ENCODE data around the gene SULT4A1. TPM values are rescaled to one million over a fixed set of nuclear protein-coding genes. Genes with fewer than 3 reads are reported as not detected.

The SULT4A1 gene
- total and polyA plus RNA-seq, 2 experiments from 2014 or later, result 1.1 to 2.8 TPM

GRCh38 chr22:43800970-43801369 is 61.3 kb downstream of the SULT4A1 start:
- H3K9me2 ChIP-seq (replicated peaks; ENCODE audit: insufficient read depth), result no peaks in the 10 kb centered on the region
- no peak overlapping the region for H3K4me2 ChIP-seq

GRCh38 chr22:43798492-43798891 is 63.8 kb downstream of the SULT4A1 start:
- H3K4me2 ChIP-seq, result no peak overlapping the region
- DNase-seq (ENCODE audit: low spot score), result no peak
- H3K27me3 ChIP-seq, result no peaks in the 10 kb centered on the region
- no peaks in the 10 kb centered on the region for H3K9me2 ChIP-seq (replicated peaks; ENCODE audit: insufficient read depth)
- no peak overlapping the region for H3K27ac ChIP-seq
- peaks cover 15% of the 10 kb centered on the region for H3K9me3 ChIP-seq (ENCODE audit: low read depth)
- H4K20me1 ChIP-seq (ENCODE audit: insufficient read depth, poor library complexity, severe bottlenecking), result no peaks in the 10 kb centered on the region
- no peak overlapping the region for H2AFZ ChIP-seq
- 93% methylated on average over 5 of the region's 5 CpGs for WGBS (ENCODE audit: low lambda C conversion rate, missing lambda C conversion rate)
- H3K4me3 ChIP-seq, result no peak overlapping the region
- no peaks in the 10 kb centered on the region for H3K79me2 ChIP-seq
- no peaks in the 10 kb centered on the region for H3K4me1 ChIP-seq (ENCODE audit: insufficient read depth)
- TF ChIP-seq EZH2phosphoT487 (IDR thresholded peaks at IDR 0.05; ENCODE audit: low read depth, severe bottlenecking, unreplicated experiment) (no peak), EZH2 (IDR thresholded peaks at IDR 0.05; ENCODE audit: borderline replicate concordance) (no peak), CTCF (IDR thresholded peaks at IDR 0.05; ENCODE audit: poor library complexity) (no peak)
- no peaks in the 10 kb centered on the region for H3K36me3 ChIP-seq (replicated peaks; ENCODE audit: insufficient read depth, low read depth)

More at GRCh38 chr22:43800970-43801369, 61.3 kb downstream of the SULT4A1 start:
- Histone ChIP-seq H3K9me3 (ENCODE audit: low read depth) (peaks cover 15% of the 10 kb centered on the region), H3K27me3 (no peaks in the 10 kb centered on the region), H4K20me1 (ENCODE audit: insufficient read depth, poor library complexity, severe bottlenecking) (no peaks in the 10 kb centered on the region), H3K4me3 (no peak overlapping the region), H3K36me3 (replicated peaks; ENCODE audit: insufficient read depth, low read depth) (no peaks in the 10 kb centered on the region), H2AFZ (no peak overlapping the region), H3K4me1 (ENCODE audit: insufficient read depth) (no peaks in the 10 kb centered on the region), H3K27ac (no peak overlapping the region), H3K79me2 (no peaks in the 10 kb centered on the region)
- 87% methylated on average over 1 of the region's 1 CpG for WGBS (ENCODE audit: low lambda C conversion rate, missing lambda C conversion rate)
- TF ChIP-seq EZH2 (IDR thresholded peaks at IDR 0.05; ENCODE audit: borderline replicate concordance) (no peak), CTCF (IDR thresholded peaks at IDR 0.05; ENCODE audit: poor library complexity) (no peak), EZH2phosphoT487 (IDR thresholded peaks at IDR 0.05; ENCODE audit: low read depth, severe bottlenecking, unreplicated experiment) (no peak)
- no peak for DNase-seq (ENCODE audit: low spot score)

- Histone ChIP-seq H3K4me2 (peak overlapping the region; percentile 45), H3K27ac (no peak overlapping the region), H3K9me2 (replicated peaks; ENCODE audit: insufficient read depth) (no peaks in the 10 kb centered on the region), H3K27me3 (no peaks in the 10 kb centered on the region), H3K79me2 (no peaks in the 10 kb centered on the region), H3K4me3 (no peak overlapping the region), H4K20me1 (ENCODE audit: insufficient read depth, poor library complexity, severe bottlenecking) (no peaks in the 10 kb centered on the region), H2AFZ (no peak overlapping the region), H3K36me3 (replicated peaks; ENCODE audit: insufficient read depth, low read depth) (no peaks in the 10 kb centered on the region), H3K4me1 (ENCODE audit: insufficient read depth) (no peaks in the 10 kb centered on the region), H3K9me3 (ENCODE audit: low read depth) (peaks cover 14% of the 10 kb centered on the region)
- TF ChIP-seq EZH2 (IDR thresholded peaks at IDR 0.05; ENCODE audit: borderline replicate concordance), result no peak
- TF ChIP-seq EZH2phosphoT487 (IDR thresholded peaks at IDR 0.05; ENCODE audit: low read depth, severe bottlenecking, unreplicated experiment), result no peak
- TF ChIP-seq CTCF (IDR thresholded peaks at IDR 0.05; ENCODE audit: poor library complexity), result peak; percentile 68
- peak; percentile 75 for DNase-seq (ENCODE audit: low spot score)
- WGBS (ENCODE audit: low lambda C conversion rate, missing lambda C conversion rate), result 36% methylated on average over 8 of the region's 8 CpGs
These were observed 65.7 kb downstream of the SULT4A1 start for GRCh38 chr22:43796567-43796966.

GRCh38 chr22:43795320-43795719 is 67.0 kb downstream of the SULT4A1 start:
- Histone ChIP-seq H3K36me3 (replicated peaks; ENCODE audit: insufficient read depth, low read depth) (no peaks in the 10 kb centered on the region), H3K79me2 (no peaks in the 10 kb centered on the region), H3K27me3 (no peaks in the 10 kb centered on the region), H4K20me1 (ENCODE audit: insufficient read depth, poor library complexity, severe bottlenecking) (no peaks in the 10 kb centered on the region), H3K9me3 (ENCODE audit: low read depth) (peaks cover 2% of the 10 kb centered on the region), H3K4me3 (no peak overlapping the region), H3K4me2 (no peak overlapping the region), H3K27ac (no peak overlapping the region), H2AFZ (no peak overlapping the region), H3K9me2 (replicated peaks; ENCODE audit: insufficient read depth) (no peaks in the 10 kb centered on the region), H3K4me1 (ENCODE audit: insufficient read depth) (no peaks in the 10 kb centered on the region)
- no peak for DNase-seq (ENCODE audit: low spot score)
- 87% methylated on average over 7 of the region's 7 CpGs for WGBS (ENCODE audit: low lambda C conversion rate, missing lambda C conversion rate)
- no peak for TF ChIP-seq EZH2phosphoT487 (IDR thresholded peaks at IDR 0.05; ENCODE audit: low read depth, severe bottlenecking, unreplicated experiment)
- no peak for TF ChIP-seq EZH2 (IDR thresholded peaks at IDR 0.05; ENCODE audit: borderline replicate concordance)
- TF ChIP-seq CTCF (IDR thresholded peaks at IDR 0.05; ENCODE audit: poor library complexity), result no peak

Data from hepatocyte (in vitro differentiated cells).